Left ventricle myocardium inferior (tissue), 1 donor: ENCODE data around the gene PITPNB. TPM values are rescaled to one million over a fixed set of nuclear protein-coding genes. Genes with fewer than 3 reads are reported as not detected.
A peak's percentile ranks its signal among the peaks of the same experiment; 100 is the strongest.

ENCODE experiments used
- DNase-seq: peaks from one replicate; pipeline ENCODE4 v3.0.0-alpha.2; 2020
- H3K27ac ChIP-seq: fragments of 200-600 bp; replicated peaks from 2 replicates; pipeline ENCODE4 v1.8.0; 2021
- H3K27me3 ChIP-seq: fragments of 200-600 bp; 2 replicates; pipeline ENCODE4 v1.8.0; 2021; ENCODE audit warnings: low read depth
- H3K36me3 ChIP-seq: fragments of 200-600 bp; 2 replicates; pipeline ENCODE4 v1.8.0; 2021
- H3K4me1 ChIP-seq: fragments of 200-600 bp; 2 replicates; pipeline ENCODE4 v1.8.0; 2021
- H3K4me3 ChIP-seq: fragments of 200-600 bp; 2 replicates; pipeline ENCODE4 v1.8.0; 2021; ENCODE audit warnings: mild to moderate bottlenecking, moderate library complexity
- H3K9me3 ChIP-seq: fragments of 200-600 bp; replicated peaks from 2 replicates; pipeline ENCODE4 v1.8.0; 2021
- intact Hi-C: fragments of 100-400 bp; cut with micrococcal nuclease; formaldehyde crosslinking; loops from one replicate; pipeline ENCODE4 v1.11.0; 2022
- total RNA-seq: library from RNA; stranded (reverse); fragmentation: NEBNext Ultra II Directional; extraction: Animal tissue kit (Norgen Biotek cat#: 25700); gene quantifications from one replicate; pipeline ENCODE4 v1.2.1, GENCODE V29; 2021
- TF ChIP-seq, protein P1 (sequence below): fragments of 200-600 bp; IDR thresholded peaks from 2 replicates; pipeline ENCODE4 v1.8.0; 2021; ENCODE audit warnings: antibody characterized with exemption, mild to moderate bottlenecking, borderline replicate concordance
- donor health status: DM: no; HTN: yes; CAD: no; lungs with severe emphysema.

The PITPNB gene
- total RNA-seq, 1 donor from 2014 or later: 60.0 TPM

DNA sequence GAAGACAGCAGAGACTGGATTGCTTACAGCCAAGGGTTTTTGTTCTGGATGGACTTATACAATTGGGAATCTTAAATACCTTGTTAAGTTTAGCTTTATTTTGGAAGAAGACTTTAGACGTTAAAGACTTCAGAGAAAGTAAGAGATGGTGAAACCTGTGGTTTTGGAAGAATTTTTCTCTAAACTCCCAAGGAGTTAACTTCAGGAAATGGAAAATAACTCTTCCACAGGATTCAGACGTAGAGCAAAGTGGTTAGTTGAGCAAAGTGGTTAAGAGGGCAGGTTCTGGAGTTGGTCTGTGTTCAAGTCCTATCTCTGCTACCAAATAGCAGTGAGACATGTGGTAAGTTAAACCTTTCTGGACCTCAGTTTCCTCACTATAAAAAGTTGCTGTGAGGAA, 12.8 kb downstream of the PITPNB start:
- Histone ChIP-seq H3K4me3 (no peak overlapping the region), H3K27ac (no peak overlapping the region), H3K4me1 (peaks cover 24% of the 10 kb centered on the region), H3K36me3 (peaks cover 56% of the 10 kb centered on the region), H3K27me3 (no peaks in the 10 kb centered on the region), H3K9me3 (no peaks in the 10 kb centered on the region)
- intact Hi-C loops: no loop called here
- no peak for DNase-seq
- TF ChIP-seq, protein P1, sequence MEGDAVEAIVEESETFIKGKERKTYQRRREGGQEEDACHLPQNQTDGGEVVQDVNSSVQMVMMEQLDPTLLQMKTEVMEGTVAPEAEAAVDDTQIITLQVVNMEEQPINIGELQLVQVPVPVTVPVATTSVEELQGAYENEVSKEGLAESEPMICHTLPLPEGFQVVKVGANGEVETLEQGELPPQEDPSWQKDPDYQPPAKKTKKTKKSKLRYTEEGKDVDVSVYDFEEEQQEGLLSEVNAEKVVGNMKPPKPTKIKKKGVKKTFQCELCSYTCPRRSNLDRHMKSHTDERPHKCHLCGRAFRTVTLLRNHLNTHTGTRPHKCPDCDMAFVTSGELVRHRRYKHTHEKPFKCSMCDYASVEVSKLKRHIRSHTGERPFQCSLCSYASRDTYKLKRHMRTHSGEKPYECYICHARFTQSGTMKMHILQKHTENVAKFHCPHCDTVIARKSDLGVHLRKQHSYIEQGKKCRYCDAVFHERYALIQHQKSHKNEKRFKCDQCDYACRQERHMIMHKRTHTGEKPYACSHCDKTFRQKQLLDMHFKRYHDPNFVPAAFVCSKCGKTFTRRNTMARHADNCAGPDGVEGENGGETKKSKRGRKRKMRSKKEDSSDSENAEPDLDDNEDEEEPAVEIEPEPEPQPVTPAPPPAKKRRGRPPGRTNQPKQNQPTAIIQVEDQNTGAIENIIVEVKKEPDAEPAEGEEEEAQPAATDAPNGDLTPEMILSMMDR: no peak

DNA sequence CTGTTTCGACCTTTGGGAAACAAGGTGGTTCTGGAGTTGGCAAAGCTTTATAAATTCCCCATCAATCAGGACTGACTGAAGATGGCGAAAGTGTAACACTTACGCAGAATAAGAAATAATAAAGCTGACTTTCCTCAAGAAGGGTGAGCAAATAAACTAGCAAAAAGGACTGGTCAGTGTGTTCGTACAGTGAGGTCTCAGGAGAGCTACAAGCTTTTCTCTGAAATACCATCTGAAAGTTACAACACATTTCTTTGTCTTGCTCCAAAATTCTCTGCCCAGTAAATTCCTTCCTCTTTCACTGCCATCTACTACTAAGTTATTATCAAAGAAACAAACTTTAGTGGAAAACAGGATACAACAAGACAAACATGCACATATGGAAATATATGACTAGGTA, 13.4 kb downstream of the PITPNB start:
- H3K36me3 ChIP-seq: peaks cover 58% of the 10 kb centered on the region
- no peak overlapping the region for H3K27ac ChIP-seq
- no peaks in the 10 kb centered on the region for H3K9me3 ChIP-seq
- no peak overlapping the region for H3K4me3 ChIP-seq
- TF ChIP-seq, protein P1: no peak
- H3K27me3 ChIP-seq: no peaks in the 10 kb centered on the region
- intact Hi-C loops: no loop called here
- no peak for DNase-seq
- H3K4me1 ChIP-seq: peaks cover 18% of the 10 kb centered on the region

DNA sequence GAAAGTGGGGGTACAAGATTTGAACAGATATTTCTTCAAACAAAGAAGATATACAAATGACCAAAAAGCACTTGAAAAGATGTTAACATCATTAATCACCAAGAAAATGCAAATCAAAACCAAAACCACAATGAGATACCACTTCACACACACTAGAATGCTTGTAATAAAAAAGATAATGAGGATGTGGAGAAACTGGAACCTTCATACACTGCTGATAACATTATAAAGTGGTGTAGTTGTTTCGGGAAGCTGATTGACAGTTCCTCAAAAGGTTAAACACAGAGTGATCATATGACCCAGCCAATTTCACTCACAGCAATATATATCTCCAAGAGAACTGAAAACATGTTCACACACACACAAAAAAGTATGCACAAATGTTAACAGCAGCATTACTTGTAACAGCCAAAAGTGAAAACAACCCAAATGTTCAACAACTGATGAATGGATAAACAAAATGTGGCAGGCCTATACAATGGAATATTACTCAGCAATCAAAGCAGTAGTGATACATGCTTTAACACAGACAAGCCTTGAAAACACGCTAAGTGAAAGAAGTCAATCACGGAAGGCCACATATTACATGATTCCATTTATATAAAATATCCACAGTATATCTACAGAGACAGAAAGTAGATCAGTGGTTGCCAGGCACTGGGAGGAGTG, 15.1 kb downstream of the PITPNB start:
- Histone ChIP-seq H3K27me3 (no peaks in the 10 kb centered on the region), H3K9me3 (no peaks in the 10 kb centered on the region), H3K4me1 (peaks cover 18% of the 10 kb centered on the region), H3K27ac (no peak overlapping the region), H3K4me3 (no peak overlapping the region), H3K36me3 (peaks cover 53% of the 10 kb centered on the region)
- DNase-seq: no peak
- intact Hi-C loops: no loop called here
- TF ChIP-seq, protein P1: no peak

DNA sequence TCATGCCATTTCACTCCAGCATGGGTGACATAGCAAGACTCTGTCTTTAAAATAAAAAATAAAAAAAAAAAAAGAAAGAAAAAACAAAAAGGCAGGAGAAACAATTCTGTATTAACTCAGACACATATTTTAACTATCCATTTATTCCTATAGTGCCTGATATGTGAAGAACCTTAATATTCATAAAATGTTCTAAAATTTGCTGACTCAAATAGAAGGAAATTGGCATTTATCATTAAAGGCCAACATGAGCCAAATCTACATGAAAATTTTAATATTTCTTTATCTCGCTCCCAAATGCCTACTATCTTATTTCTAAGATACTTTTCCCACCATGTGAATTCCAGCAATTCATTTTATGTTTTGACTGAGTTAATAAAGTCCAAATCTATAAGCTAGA, 18.9 kb downstream of the PITPNB start:
- Histone ChIP-seq H3K4me1 (peaks cover 37% of the 10 kb centered on the region), H3K27ac (no peak overlapping the region), H3K36me3 (peaks cover 76% of the 10 kb centered on the region), H3K4me3 (no peak overlapping the region), H3K9me3 (no peaks in the 10 kb centered on the region), H3K27me3 (no peaks in the 10 kb centered on the region)
- intact Hi-C loops: no loop called here
- TF ChIP-seq, protein P1: no peak
- no peak for DNase-seq

DNA sequence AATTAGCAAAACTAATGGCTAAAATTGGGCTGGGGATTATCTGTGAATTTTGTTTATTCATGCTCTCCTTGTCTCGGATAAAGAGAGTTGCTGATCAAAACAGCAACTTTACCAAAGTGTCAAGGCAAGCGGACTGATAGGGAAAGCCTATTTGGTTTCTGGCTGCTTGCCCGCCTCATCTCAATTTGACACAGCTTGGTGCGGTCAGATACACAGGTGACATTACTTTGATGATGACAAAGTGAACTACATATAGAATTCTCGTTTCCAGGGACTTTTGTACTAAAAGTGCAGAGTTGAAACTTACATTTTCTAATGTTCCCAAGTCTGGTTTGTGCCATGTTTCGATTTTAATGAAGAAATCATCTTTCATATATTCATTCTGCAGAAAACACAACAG, 22.8 kb downstream of the PITPNB start:
- DNase-seq: peak; percentile 34

More for the DNA sequence above, 22.8 kb downstream of the PITPNB start:
- Histone ChIP-seq H3K27ac (no peak overlapping the region), H3K36me3 (peaks cover 88% of the 10 kb centered on the region), H3K27me3 (no peaks in the 10 kb centered on the region), H3K4me3 (no peak overlapping the region), H3K4me1 (peaks cover 60% of the 10 kb centered on the region), H3K9me3 (no peaks in the 10 kb centered on the region)
- TF ChIP-seq, protein P1: no peak
- intact Hi-C loops: no loop called here
